MG63 (cell line): ENCODE measurements around the gene BPI. TPM values are rescaled to one million over a fixed set of nuclear protein-coding genes. Genes with fewer than 3 reads are reported as not detected.
A peak's percentile ranks its signal among the peaks of the same experiment; 100 is the strongest.
"Not testable (repeated sequence)": the region's sequence is repeated elsewhere in the genome, so short reads cannot be mapped to it uniquely, and the experiment has no call there.

Experiments used
- DNase-seq: peaks from one replicate; pipeline ENCODE4 v3.0.0-alpha.2; 2020
- H3K27me3 ChIP-seq: fragments of 250-450 bp; sonication (Bioruptor Pico); 2 replicates; pipeline ENCODE4 v1.5.1; 2020; ENCODE audit warnings: mild to moderate bottlenecking, moderate library complexity
- H3K36me3 ChIP-seq: fragments of 250-450 bp; sonication (Bioruptor Pico); 2 replicates; pipeline ENCODE4 v1.5.1; 2020; ENCODE audit warnings: mild to moderate bottlenecking, moderate library complexity
- H3K4me3 ChIP-seq: fragments of 250-450 bp; sonication (Bioruptor Pico); 2 replicates; pipeline ENCODE4 v1.5.1; 2020; ENCODE audit warnings: mild to moderate bottlenecking, moderate library complexity
- H3K9me3 ChIP-seq: fragments of 250-450 bp; sonication (Bioruptor Pico); 2 replicates; pipeline ENCODE4 v1.5.1; 2020; ENCODE audit warnings: mild to moderate bottlenecking, moderate library complexity
- total RNA-seq: library from RNA; depleted of rRNA; stranded (reverse); fragments of >200 nt; shearing (Covaris generic); gene quantifications from 2 replicates; pipeline ENCODE4 v1.2.3, GENCODE V29; 2014; ENCODE audit warnings: low replicate concordance

The BPI gene
- total RNA-seq, 1 experiment from 2014 or later = not detected

- H3K36me3 ChIP-seq = no peaks in the 10 kb centered on the region
- H3K27me3 ChIP-seq = no peaks in the 10 kb centered on the region
- H3K4me3 ChIP-seq = no peak overlapping the region
- H3K9me3 ChIP-seq = peaks cover 33% of the 10 kb centered on the region
- DNase-seq = peak; percentile 84
Observed at GRCh38 chr20:38272398-38272797, 31.6 kb upstream of the BPI start.

DNA sequence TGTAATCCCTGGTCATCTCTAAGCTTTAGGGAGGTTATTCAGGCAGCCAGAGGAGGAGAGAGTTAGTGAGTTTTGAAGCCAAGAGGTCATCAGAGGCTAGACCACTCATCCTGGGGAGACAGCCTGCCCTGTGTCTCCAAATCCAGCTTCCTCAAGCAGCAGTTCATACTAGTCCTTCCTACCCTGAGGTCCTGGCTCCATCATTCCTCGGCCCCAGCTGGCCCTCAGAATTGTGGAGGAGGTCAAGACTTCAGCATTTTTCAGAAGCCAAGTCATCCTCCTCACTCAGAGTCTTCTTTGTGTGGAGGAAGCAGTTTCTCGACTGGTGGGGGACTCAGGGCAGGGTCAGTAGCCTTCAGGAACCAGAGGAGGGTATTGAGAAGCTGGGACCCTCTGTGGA lies 31.0 kb upstream of the BPI start:
- Histone ChIP-seq H3K27me3 (no peaks in the 10 kb centered on the region), H3K9me3 (peaks cover 33% of the 10 kb centered on the region), H3K4me3 (no peak overlapping the region), H3K36me3 (no peaks in the 10 kb centered on the region)
- peak; percentile 78 for DNase-seq

DNA sequence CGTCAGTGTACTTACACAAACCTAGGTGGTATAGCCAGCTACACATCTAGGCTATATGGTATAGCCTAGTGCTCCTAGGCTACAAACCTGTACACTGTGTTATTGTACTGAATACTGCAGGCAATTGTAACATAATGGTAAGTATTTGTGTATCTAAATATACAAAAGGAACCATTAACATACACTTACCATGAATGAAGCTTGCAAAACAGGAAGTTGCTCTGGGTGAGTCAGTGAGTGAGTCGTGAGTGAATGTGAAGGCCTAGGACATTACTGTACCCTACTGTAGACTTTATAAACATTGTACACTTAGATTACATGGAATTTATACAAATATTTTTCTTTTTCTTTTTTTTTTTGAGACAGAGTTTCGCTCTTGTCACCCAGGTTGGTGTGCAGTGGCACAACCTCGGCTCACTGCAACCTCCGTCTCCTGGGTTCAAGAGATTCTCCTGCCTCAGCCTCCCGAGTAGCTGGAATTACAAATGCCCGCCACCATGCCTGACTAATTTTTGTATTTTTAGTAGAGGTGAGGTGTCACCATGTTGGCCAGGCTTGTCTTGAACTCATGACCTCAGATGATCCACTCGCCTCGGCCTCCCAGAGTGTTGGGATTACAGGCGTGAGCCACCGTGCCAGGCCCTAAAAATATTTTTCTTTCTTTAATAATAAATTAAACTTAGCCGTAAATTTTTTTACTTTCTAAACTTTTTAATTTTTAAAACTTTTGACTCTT lies 28.0 kb upstream of the BPI start:
- Histone ChIP-seq H3K27me3 (no peaks in the 10 kb centered on the region), H3K36me3 (no peaks in the 10 kb centered on the region), H3K9me3 (peaks cover 33% of the 10 kb centered on the region), H3K4me3 (no peak overlapping the region)
- DNase-seq = peak; percentile 85

GRCh38 chr20:38277285-38277684 lies 26.7 kb upstream of the BPI start:
- no peak for DNase-seq
- Histone ChIP-seq H3K27me3 (no peaks in the 10 kb centered on the region), H3K36me3 (no peaks in the 10 kb centered on the region), H3K9me3 (peaks cover 35% of the 10 kb centered on the region), H3K4me3 (no peak overlapping the region)

DNA sequence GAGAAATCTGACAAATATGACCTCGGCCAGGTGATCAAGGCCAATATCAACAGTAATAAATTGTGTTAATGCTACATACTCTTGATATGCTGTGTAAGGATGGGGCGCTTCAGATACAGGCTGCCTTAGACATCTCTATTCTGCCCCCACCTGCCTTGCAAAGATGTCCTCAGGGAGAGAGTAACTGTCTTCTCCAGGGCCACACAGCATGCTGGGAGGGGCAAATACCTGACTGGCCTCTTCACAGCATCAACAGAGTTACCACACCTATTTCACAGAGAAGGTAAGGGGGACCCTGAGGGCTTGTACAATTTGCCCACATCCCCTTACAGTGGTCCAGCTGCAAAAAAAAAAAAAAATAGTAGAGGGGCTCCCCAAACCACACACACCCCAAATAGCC lies 26.3 kb upstream of the BPI start:
- H3K36me3 ChIP-seq = no peaks in the 10 kb centered on the region
- no peak overlapping the region for H3K4me3 ChIP-seq

DNA sequence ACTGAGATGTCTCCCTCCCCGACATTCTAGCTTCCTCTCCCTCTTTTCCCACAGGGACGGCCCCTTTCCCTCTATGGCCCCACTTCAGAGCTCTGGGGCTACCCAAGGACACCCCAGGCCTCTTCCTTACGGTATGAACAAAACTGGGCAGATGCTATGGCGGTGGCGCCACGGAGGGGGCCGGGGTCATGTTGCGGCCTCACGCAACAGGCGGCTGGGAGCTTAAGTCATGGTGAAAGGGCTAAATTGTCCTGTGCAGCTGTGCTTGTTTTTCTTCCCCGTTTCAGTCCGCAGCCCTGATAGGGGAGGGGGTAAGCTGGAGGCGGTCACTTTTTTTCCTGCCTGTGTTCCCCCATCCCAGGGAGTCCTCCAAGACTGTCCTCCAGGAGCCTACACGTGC lies 25.8 kb upstream of the BPI start:
- Histone ChIP-seq H3K9me3 (peaks cover 36% of the 10 kb centered on the region), H3K27me3 (no peaks in the 10 kb centered on the region), H3K4me3 (no peak overlapping the region), H3K36me3 (no peaks in the 10 kb centered on the region)
- no peak for DNase-seq

More for the DNA sequence above, 26.3 kb upstream of the BPI start:
- no peaks in the 10 kb centered on the region for H3K27me3 ChIP-seq
- no peak for DNase-seq
- peaks cover 34% of the 10 kb centered on the region for H3K9me3 ChIP-seq

- Histone ChIP-seq H3K36me3 (no peaks in the 10 kb centered on the region), H3K4me3 (no peak overlapping the region), H3K9me3 (peaks cover 36% of the 10 kb centered on the region), H3K27me3 (no peaks in the 10 kb centered on the region)
- DNase-seq = no peak
Observed at GRCh38 chr20:38278763-38279162, 25.2 kb upstream of the BPI start.

GRCh38 chr20:38281176-38281915 lies 22.6 kb upstream of the BPI start:
- H3K36me3 ChIP-seq, H3K27me3 ChIP-seq, DNase-seq, H3K4me3 ChIP-seq: not testable (repeated sequence)
- peaks cover 27% of the 10 kb centered on the region for H3K9me3 ChIP-seq

DNA sequence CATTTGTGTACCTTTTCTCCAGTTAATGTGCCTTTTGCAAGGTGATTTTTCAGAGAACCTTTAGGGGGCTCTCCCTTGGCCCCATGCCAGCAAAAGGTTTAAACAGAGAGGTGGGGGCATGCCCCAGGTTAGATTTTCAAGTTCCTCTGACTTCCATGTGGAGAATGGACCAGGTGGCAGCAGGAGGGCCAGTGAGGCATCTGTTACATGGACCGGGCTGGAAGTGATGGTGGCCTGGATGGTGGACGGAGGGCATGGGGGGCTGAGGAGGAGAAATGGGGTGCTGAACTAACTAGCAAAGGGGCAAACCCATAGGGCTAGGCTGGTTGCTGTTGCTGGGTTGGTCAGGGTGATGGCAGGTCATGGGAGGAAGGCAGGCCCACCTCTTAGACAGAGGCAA lies 20.7 kb upstream of the BPI start:
- no peak for DNase-seq
- Histone ChIP-seq H3K36me3 (no peaks in the 10 kb centered on the region), H3K27me3 (no peaks in the 10 kb centered on the region), H3K4me3 (no peak overlapping the region), H3K9me3 (peaks cover 27% of the 10 kb centered on the region)

- DNase-seq, H3K4me3 ChIP-seq, H3K36me3 ChIP-seq, H3K27me3 ChIP-seq: not testable (repeated sequence)
- peaks cover 27% of the 10 kb centered on the region for H3K9me3 ChIP-seq
Observed at GRCh38 chr20:38284066-38284650, 19.8 kb upstream of the BPI start.

- Histone ChIP-seq H3K27me3 (no peaks in the 10 kb centered on the region), H3K4me3 (no peak overlapping the region), H3K9me3 (peaks cover 27% of the 10 kb centered on the region), H3K36me3 (no peaks in the 10 kb centered on the region)
- no peak for DNase-seq
Observed at GRCh38 chr20:38284893-38285444, 19.0 kb upstream of the BPI start.

- peaks cover 12% of the 10 kb centered on the region for H3K9me3 ChIP-seq
- no peaks in the 10 kb centered on the region for H3K27me3 ChIP-seq
- H3K4me3 ChIP-seq = no peak overlapping the region
- DNase-seq = no peak
- no peaks in the 10 kb centered on the region for H3K36me3 ChIP-seq
Observed at GRCh38 chr20:38286586-38287531, 17.1 kb upstream of the BPI start.

- no peak overlapping the region for H3K4me3 ChIP-seq
- no peaks in the 10 kb centered on the region for H3K36me3 ChIP-seq
- no peaks in the 10 kb centered on the region for H3K9me3 ChIP-seq
- no peaks in the 10 kb centered on the region for H3K27me3 ChIP-seq
- peak; percentile 39 for DNase-seq
Observed at GRCh38 chr20:38290829-38291814, 12.8 kb upstream of the BPI start.

GRCh38 chr20:38291966-38292365 lies 12.0 kb upstream of the BPI start:
- no peak for DNase-seq
- Histone ChIP-seq H3K9me3 (no peaks in the 10 kb centered on the region), H3K36me3 (no peaks in the 10 kb centered on the region), H3K4me3 (no peak overlapping the region), H3K27me3 (no peaks in the 10 kb centered on the region)

DNA sequence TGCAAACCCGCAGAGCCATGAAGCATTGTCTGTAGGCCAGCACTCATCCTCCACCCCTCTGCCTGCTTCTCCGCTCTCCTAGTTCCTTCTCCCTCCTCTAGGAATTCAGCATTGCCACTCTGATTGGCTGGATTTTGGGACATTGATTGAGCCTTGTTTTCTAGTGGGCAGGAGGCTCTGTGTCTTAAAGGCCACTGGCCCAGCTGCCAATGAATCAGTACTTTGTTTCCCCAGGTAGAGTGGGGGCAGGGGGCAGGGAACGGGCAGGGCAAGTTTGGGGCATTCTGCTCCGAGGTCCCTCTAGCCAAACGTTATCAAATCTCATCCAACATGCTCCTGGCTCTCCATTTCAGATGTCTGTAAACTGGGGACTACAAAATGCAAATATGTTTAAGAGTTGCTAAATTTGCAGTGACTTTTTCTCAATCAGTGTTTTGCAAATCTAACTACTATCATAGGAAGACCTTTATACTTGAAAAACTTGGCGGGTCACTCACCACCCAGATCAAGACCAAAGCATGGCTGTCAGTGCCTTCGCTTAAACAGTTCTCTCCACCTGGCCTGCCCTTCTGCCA lies 10.4 kb upstream of the BPI start:
- Histone ChIP-seq H3K27me3 (no peaks in the 10 kb centered on the region), H3K36me3 (no peaks in the 10 kb centered on the region), H3K4me3 (no peak overlapping the region), H3K9me3 (no peaks in the 10 kb centered on the region)
- DNase-seq = no peak
